Measurements from ENCODE around the gene SMKR1.

Gene SMKR1

GRCh38 chr7:129489491-129489890 lies 12.8 kb upstream of the SMKR1 start:
- no peaks in the 10 kb centered on the region for H3K9me3 ChIP-seq (ENCODE audit: insufficient read depth, low read depth, low read length)
- no peaks in the 10 kb centered on the region for H3K9me2 ChIP-seq (replicated peaks; ENCODE audit: low read depth, low read length)
- H3F3A ChIP-seq (ENCODE audit: low read depth): no peaks in the 10 kb centered on the region
- no peak overlapping the region for H2AFZ ChIP-seq (ENCODE audit: low read length)
- no peaks in the 10 kb centered on the region for H3K27me3 ChIP-seq (ENCODE audit: insufficient read depth, low read length, poor library complexity, severe bottlenecking)
- H3K36me3 ChIP-seq (ENCODE audit: insufficient read depth, low read length): no peaks in the 10 kb centered on the region
- TF ChIP-seq CTCF (conservative IDR thresholded peaks at IDR 0.05; ENCODE audit: low read length) (no peak), EZH2phosphoT487 (IDR thresholded peaks at IDR 0.05; ENCODE audit: borderline replicate concordance) (no peak)
- no peaks in the 10 kb centered on the region for H3K79me2 ChIP-seq (ENCODE audit: insufficient read depth, low read length)
- H3K9ac ChIP-seq (ENCODE audit: low read depth, low read length, poor library complexity, severe bottlenecking): no peak overlapping the region
- no peak overlapping the region for H3K4me2 ChIP-seq (ENCODE audit: low read depth, low read length, poor library complexity, severe bottlenecking)
- no peaks in the 10 kb centered on the region for H3K4me1 ChIP-seq (ENCODE audit: insufficient read depth, low read length, poor library complexity, severe bottlenecking)
- no peaks in the 10 kb centered on the region for H4K20me1 ChIP-seq (ENCODE audit: insufficient read depth, low read length, poor library complexity, severe bottlenecking)
- no peak overlapping the region for H3K4me3 ChIP-seq (ENCODE audit: low read length, poor library complexity, severe bottlenecking)

GRCh38 chr7:129492391-129492790 lies 9.9 kb upstream of the SMKR1 start:
- Histone ChIP-seq H3K4me2 (ENCODE audit: low read depth, low read length, poor library complexity, severe bottlenecking) (no peak overlapping the region), H3K36me3 (ENCODE audit: insufficient read depth, low read length) (no peaks in the 10 kb centered on the region), H3F3A (ENCODE audit: low read depth) (no peaks in the 10 kb centered on the region), H2AFZ (ENCODE audit: low read length) (no peak overlapping the region), H3K9ac (ENCODE audit: low read depth, low read length, poor library complexity, severe bottlenecking) (no peak overlapping the region), H3K79me2 (ENCODE audit: insufficient read depth, low read length) (no peaks in the 10 kb centered on the region), H4K20me1 (ENCODE audit: insufficient read depth, low read length, poor library complexity, severe bottlenecking) (no peaks in the 10 kb centered on the region), H3K4me1 (ENCODE audit: insufficient read depth, low read length, poor library complexity, severe bottlenecking) (no peaks in the 10 kb centered on the region), H3K9me3 (ENCODE audit: insufficient read depth, low read depth, low read length) (no peaks in the 10 kb centered on the region), H3K9me2 (replicated peaks; ENCODE audit: low read depth, low read length) (no peaks in the 10 kb centered on the region), H3K27me3 (ENCODE audit: insufficient read depth, low read length, poor library complexity, severe bottlenecking) (no peaks in the 10 kb centered on the region), H3K4me3 (ENCODE audit: low read length, poor library complexity, severe bottlenecking) (no peak overlapping the region)
- no peak for TF ChIP-seq EZH2phosphoT487 (IDR thresholded peaks at IDR 0.05; ENCODE audit: borderline replicate concordance)
- TF ChIP-seq CTCF (conservative IDR thresholded peaks at IDR 0.05; ENCODE audit: low read length): no peak

GRCh38 chr7:129493555-129493954 lies 8.8 kb upstream of the SMKR1 start:
- H3K9ac ChIP-seq (ENCODE audit: low read depth, low read length, poor library complexity, severe bottlenecking): no peak overlapping the region
- no peaks in the 10 kb centered on the region for H3K9me2 ChIP-seq (replicated peaks; ENCODE audit: low read depth, low read length)
- H3K36me3 ChIP-seq (ENCODE audit: insufficient read depth, low read length): no peaks in the 10 kb centered on the region
- H4K20me1 ChIP-seq (ENCODE audit: insufficient read depth, low read length, poor library complexity, severe bottlenecking): no peaks in the 10 kb centered on the region
- no peaks in the 10 kb centered on the region for H3K79me2 ChIP-seq (ENCODE audit: insufficient read depth, low read length)
- TF ChIP-seq EZH2phosphoT487 (IDR thresholded peaks at IDR 0.05; ENCODE audit: borderline replicate concordance) (no peak), CTCF (conservative IDR thresholded peaks at IDR 0.05; ENCODE audit: low read length) (peak; percentile 36)
- no peak overlapping the region for H2AFZ ChIP-seq (ENCODE audit: low read length)
- H3K4me1 ChIP-seq (ENCODE audit: insufficient read depth, low read length, poor library complexity, severe bottlenecking): no peaks in the 10 kb centered on the region
- H3K27me3 ChIP-seq (ENCODE audit: insufficient read depth, low read length, poor library complexity, severe bottlenecking): no peaks in the 10 kb centered on the region
- no peaks in the 10 kb centered on the region for H3K9me3 ChIP-seq (ENCODE audit: insufficient read depth, low read depth, low read length)
- no peak overlapping the region for H3K4me2 ChIP-seq (ENCODE audit: low read depth, low read length, poor library complexity, severe bottlenecking)
- no peaks in the 10 kb centered on the region for H3F3A ChIP-seq (ENCODE audit: low read depth)
- no peak overlapping the region for H3K4me3 ChIP-seq (ENCODE audit: low read length, poor library complexity, severe bottlenecking)

Data from Loucy (cell line).